ENCODE measurements around the gene ALDH1A1.

ALDH1A1 gene

DNA sequence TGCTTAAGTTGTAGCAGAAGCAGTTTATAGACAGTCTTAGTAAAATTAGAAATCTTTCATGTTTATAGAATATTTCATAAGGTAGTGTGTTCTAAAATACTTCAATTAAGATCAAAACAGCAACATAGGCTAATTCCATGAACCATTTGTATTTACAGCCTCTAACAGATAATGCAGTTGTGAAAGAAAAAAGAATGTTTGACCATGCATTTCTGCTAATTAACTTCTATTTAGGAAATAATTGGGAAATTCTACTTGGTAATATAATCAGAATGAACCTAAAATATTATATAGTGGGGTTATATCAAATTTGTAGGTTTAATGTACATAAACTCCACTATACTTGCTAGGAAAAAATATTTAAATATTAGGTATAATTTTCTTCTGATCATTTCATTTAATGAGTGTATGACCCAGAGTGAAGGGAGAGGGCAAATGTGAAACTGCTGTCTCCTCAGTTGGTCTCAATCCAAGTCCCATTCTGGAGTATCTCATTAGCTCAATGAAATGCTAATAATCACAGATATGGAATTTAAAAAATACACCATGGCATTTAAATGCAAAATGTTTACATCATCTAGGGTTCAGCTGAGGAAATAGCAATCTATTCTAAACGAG, 34.9 kb downstream of the ALDH1A1 start:
- no peak for DNase-seq (ENCODE audit: low read depth)

DNA sequence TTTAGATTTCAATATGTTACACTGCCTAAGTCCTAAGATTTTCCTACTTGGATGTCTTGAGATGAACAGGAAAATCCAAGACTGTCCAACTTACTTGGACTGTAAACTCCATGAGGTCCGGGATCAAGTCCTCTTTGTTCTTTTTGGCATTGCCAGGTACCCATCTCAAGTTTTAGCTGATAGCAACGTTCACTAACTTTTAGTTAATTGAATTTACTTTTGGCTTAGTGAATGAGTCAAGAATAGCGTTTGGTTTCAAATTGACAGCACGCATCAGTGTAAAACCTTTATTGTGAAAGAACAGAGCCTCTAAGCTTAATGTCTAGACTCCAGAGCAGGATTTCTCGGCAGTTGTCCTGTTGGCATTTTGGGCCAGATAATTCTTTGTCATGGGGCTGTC, 37.2 kb downstream of the ALDH1A1 start:
- DNase-seq (ENCODE audit: low read depth): no peak

DNA sequence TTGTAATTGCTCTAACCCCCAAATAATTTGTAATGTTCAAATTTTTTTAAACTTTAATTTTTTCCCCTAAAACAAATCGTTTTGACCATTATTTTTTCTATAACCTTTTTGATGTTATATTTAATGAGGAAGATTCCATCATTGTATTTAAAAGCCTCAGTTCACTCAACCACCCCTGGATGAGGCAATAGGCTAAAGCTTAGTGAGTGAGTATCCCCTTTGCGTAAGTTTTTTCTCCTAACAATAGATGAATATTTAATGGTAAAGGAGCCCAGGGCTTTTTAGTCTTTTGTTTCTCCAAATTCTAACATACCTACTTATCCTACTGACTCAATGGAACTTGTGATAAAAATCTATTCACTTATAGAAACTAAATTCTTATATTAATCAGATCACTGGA, 38.1 kb downstream of the ALDH1A1 start:
- DNase-seq (ENCODE audit: low read depth): no peak

GRCh38 chr9:72913382-72914009, 39.4 kb downstream of the ALDH1A1 start:
- DNase-seq (ENCODE audit: low read depth): no peak

- DNase-seq (ENCODE audit: low read depth): no peak
These were observed 40.1 kb downstream of the ALDH1A1 start for GRCh38 chr9:72912476-72913381.

DNA sequence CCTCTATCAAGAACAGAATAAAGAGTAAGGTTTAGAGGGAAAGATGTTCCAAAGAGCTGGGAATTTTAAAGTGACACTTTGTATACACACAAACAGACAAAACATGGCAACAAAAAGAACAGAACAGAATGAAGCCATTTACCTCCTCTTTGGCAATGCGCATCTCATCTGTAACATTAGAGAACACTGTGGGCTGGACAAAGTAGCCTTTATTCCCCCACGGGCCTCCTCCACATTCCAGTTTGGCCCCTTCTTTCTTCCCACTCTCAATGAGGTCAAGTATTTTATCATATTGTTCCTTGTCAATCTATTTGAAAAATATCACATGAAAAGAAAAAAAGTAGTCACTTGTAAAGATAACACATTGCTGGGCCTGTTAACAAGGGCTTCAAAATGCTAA, 41.0 kb downstream of the ALDH1A1 start:
- no peak for DNase-seq (ENCODE audit: low read depth)

DNA sequence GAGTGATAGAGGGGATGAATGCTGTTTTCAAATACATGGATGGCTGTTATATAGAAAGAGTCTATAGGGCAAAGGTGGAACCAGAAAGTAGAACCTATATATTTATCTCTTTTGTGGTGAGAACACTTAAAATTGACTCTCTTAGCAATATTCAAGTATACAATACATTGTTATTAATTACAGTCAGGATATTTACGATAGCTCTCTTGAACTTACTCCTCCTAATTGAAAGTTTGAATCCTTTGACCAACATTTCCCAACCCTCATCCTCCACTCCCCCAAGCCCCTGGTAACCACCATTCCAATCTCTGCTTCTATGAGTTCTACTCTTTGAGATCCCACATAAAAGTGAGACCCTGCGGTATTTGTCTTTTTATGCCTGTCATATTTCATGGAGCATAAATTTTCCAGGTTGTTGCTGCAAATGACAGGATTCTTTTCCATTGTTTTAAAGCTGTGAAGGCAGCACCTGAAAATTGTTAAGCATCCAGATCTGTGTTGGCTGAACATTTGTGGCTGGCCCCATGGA, 41.5 kb downstream of the ALDH1A1 start:
- DNase-seq (ENCODE audit: low read depth): no peak

DNA sequence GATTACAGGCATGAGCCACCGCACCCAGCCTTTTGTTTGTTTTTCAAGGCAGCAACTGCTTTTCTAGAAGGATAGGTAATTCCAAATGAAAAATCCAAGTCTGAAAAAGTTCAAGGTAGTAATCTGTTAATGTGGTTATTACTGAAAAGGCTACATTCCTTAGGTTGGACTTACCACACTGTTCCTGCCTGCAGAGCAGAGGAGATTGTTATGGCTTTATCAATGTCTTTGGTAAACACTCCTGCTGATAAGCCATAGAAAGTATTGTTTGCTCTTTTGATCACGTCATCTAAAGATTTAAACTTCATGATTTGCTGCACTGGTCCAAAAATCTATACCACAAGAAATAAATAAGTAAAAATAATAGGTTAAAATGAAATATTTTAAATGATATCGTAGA, 43.4 kb downstream of the ALDH1A1 start:
- no peak for DNase-seq (ENCODE audit: low read depth)

GRCh38 chr9:72907421-72907820, 45.4 kb downstream of the ALDH1A1 start:
- DNase-seq (ENCODE audit: low read depth): no peak

- no peak for DNase-seq (ENCODE audit: low read depth)
These were observed 46.0 kb downstream of the ALDH1A1 start for GRCh38 chr9:72906810-72907209.

DNA sequence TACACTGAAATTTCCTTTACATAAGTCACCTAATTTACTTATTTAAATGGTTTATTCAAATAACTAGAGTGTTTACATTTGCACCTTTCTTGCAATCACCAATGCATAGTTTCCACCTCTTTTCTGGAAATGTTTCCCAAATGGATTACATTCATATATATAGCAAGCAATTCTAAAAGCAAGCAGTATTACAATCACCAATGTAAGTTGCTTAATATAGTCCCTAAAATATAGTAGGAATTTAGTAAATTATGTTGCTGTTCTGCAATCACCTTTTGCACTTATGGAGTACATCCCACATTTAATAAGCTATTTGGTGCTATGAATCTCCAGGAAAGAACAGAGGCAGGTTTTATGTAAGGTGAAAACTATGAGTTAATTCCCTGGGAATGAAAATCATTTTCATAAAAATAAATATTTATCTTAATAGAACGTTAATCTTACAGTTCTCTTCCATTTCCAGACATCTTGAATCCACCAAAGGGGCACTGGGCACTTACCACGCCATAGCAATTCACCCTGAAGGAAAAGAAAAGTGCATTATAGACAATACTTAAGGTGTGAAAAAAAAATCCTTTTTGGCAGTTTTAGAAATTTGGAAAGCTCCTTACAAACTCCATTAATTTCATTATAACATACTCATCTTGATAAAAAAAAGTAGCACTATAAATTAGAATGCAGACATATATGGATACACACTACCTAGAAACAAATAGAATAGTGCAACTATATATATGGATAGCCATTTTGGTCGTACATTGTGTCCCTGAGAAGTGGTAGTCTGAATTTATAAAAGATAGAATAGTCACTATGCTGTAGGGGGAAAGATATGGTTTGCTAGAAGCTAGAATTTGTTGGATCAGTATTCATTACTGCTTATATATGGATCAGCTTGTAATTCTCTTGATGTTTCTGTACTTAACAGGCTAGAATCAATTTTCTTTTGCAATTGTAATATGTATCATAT, 47.1 kb downstream of the ALDH1A1 start:
- DNase-seq (ENCODE audit: low read depth): no peak

DNA sequence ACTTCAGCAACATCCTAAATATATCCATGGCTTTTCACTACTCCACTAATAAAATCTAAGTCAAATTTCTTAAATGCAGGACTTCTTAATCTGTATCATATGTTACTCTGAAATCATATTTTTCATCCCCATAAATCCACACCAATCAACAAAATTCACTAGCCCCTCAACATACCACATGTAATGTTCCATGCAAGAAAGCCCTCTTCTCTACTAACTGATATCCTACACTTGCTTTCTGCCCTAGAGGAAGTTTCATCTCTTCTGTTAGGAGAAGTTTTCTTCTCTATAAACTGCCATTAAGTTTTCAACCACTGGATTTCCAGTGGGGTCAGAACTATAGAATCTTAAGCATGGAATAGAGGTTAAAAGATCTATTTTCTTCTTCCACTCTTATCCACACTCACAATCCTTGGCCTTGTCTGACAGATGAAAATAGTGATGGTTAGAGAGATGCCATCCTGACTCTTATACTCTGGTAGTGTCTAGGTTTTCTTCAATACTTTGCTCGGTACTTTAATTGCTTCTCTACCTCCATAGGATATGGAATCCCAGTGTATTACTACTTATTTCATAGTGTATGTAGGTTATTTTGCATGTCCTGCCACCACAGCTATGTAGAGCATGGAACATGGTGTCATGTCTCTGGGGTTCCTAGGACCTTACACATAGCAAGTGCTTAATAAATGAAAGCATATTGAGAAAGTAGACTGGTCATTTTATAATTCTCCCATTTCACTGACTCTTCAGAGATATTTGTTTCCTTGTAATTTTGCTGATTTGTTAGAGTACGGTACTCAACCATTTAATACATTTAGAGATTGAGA, 48.4 kb downstream of the ALDH1A1 start:
- no peak for DNase-seq (ENCODE audit: low read depth)

- no peak for DNase-seq (ENCODE audit: low read depth)
These were observed 49.8 kb downstream of the ALDH1A1 start for GRCh38 chr9:72903103-72903502.

DNA sequence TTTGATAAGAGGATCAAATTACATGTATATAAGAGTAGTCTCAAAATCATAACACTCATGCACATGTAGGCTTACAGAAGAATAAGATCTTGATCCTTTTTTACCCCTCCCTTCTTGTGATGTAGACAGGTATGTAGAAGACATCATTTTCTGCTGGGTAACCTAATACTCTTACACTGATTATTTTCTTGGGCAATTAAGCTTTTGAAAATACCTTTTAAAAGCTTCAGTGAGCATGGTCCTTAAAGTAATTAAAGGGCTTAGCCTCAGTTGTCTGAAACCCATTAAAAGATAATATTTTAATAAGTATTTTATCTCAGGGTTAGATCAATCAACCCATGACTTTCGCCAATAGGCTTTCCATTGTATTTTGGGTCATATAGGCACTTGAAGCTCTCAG, 50.6 kb downstream of the ALDH1A1 start:
- no peak for DNase-seq (ENCODE audit: low read depth)

GRCh38 chr9:72899734-72900477, 52.9 kb downstream of the ALDH1A1 start:
- DNase-seq (ENCODE audit: low read depth): no peak

DNA sequence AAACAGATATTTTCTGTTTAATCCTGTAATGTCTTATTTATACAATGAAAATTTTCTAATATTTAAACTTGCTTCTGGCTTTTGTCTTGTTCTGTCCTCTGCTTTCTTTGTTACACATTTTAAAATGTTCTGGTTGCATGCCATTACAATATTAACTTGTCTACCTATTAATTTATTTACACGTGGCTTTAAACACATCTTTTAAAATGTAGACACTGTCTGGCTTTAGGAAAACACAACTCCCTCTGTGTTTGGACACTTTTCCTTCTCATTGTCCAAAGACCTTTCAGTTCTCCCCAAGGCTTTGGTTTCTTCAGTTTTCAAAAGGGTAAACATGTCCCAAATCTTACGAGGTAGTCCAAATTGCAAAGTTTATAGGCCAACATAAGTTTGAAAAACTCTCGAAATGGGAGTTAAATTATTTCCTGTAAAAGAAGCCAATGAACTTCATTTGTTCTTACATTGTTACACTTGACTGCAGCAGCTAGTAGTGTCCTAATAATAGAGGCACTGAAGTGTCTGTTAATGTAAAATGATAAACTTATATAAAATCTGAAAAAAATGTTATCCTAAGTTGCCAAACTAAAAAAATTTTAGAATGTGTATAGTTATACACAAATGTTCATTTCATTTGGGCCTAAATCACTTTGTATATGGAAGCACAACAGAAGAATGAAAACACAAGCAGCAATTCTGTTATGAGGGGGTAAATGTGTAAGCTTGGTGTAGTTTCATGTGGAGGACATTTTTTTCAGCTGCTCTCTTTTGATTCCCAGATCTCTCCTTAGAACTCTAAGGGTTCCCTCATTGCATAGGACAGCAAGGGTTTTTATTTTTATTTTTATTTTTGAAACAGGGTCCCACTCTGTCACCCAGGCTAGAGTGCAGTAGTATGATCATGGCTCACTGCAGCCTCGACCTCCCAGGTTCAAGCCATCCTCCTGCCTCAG, 53.8 kb downstream of the ALDH1A1 start:
- no peak for DNase-seq (ENCODE audit: low read depth)

GRCh38 chr9:72898360-72898759, 54.5 kb downstream of the ALDH1A1 start:
- DNase-seq (ENCODE audit: low read depth): no peak

GRCh38 chr9:72897069-72897649, 55.7 kb downstream of the ALDH1A1 start:
- DNase-seq (ENCODE audit: low read depth): no peak

- DNase-seq (ENCODE audit: low read depth): no peak
These were observed 56.4 kb downstream of the ALDH1A1 start for GRCh38 chr9:72896439-72896838.
